HEK293T (cell line): ENCODE measurements around the gene AP2A1.
A peak's percentile ranks its signal among the peaks of the same experiment; 100 is the strongest.

Experiments
- CTCF ChIA-PET: fragments of 350-600 bp; formaldehyde crosslinking; extraction: SDS; loops from one replicate; lab custom pipeline; 2021; ENCODE audit warnings: antibody characterized with exemption, inconsistent platforms; lab: Yijun Ruan, JAX
- POLR2A ChIA-PET: fragments of 350-600 bp; formaldehyde crosslinking; extraction: SDS; loops from one replicate; lab custom pipeline; 2020; ENCODE audit warnings: antibody characterized with exemption, inconsistent platforms; lab: Yijun Ruan, JAX
- DNase-seq: peaks from one replicate; pipeline ENCODE4 v3.0.0; 2012; ENCODE audit warnings: mixed read lengths; ENCODE audit errors: extremely low spot score
- ARNT ChIP-seq: fragments of 450-650 bp; IDR thresholded peaks from 2 replicates; pipeline ENCODE4 v1.6.1; 2017; ENCODE audit warnings: mild to moderate bottlenecking
- BHLHE40 ChIP-seq: fragments of 450-650 bp; IDR thresholded peaks from 2 replicates; pipeline ENCODE4 v1.6.1; 2016; ENCODE audit warnings: mild to moderate bottlenecking, moderate library complexity, borderline replicate concordance
- CTBP1 ChIP-seq: fragments of 450-650 bp; IDR thresholded peaks from 2 replicates; pipeline ENCODE4 v1.6.1; 2016; ENCODE audit warnings: borderline replicate concordance
- ELF4 ChIP-seq: fragments of 450-650 bp; IDR thresholded peaks from 2 replicates; pipeline ENCODE4 v1.6.1; 2017; ENCODE audit warnings: antibody characterized with exemption
- FOXA1 ChIP-seq: fragments of 450-650 bp; IDR thresholded peaks from 2 replicates; pipeline ENCODE4 v1.6.1; 2016; ENCODE audit warnings: mild to moderate bottlenecking
- FOXK2 ChIP-seq: fragments of 450-650 bp; IDR thresholded peaks from 2 replicates; pipeline ENCODE4 v1.6.1; 2016; ENCODE audit warnings: mild to moderate bottlenecking
- FOXM1 ChIP-seq: fragments of 450-650 bp; IDR thresholded peaks from 2 replicates; pipeline ENCODE4 v1.6.1; 2017; ENCODE audit warnings: mild to moderate bottlenecking, borderline replicate concordance
- HDGF ChIP-seq: fragments of 450-650 bp; IDR thresholded peaks from 2 replicates; pipeline ENCODE4 v1.6.1; 2017; ENCODE audit warnings: antibody characterized with exemption, borderline replicate concordance
- L3MBTL2 ChIP-seq: fragments of 450-650 bp; conservative IDR thresholded peaks from 2 replicates; pipeline ENCODE4 v1.6.1; 2016; ENCODE audit warnings: mild to moderate bottlenecking
- LEF1 ChIP-seq: fragments of 450-650 bp; IDR thresholded peaks from 2 replicates; pipeline ENCODE4 v1.6.1; 2017; ENCODE audit warnings: mild to moderate bottlenecking, borderline replicate concordance
- NFRKB ChIP-seq: fragments of 450-650 bp; IDR thresholded peaks from 2 replicates; pipeline ENCODE4 v1.6.1; 2016; ENCODE audit warnings: mild to moderate bottlenecking, moderate library complexity
- PKNOX1 ChIP-seq: fragments of 450-650 bp; IDR thresholded peaks from 2 replicates; pipeline ENCODE4 v1.6.1; 2016
- SP1 ChIP-seq: fragments of 450-650 bp; IDR thresholded peaks from 2 replicates; pipeline ENCODE4 v1.6.1; 2017
- SUZ12 ChIP-seq: fragments of 450-650 bp; IDR thresholded peaks from 2 replicates; pipeline ENCODE4 v1.6.1; 2016; ENCODE audit warnings: mild to moderate bottlenecking
- TARDBP ChIP-seq: fragments of 450-650 bp; IDR thresholded peaks from 2 replicates; pipeline ENCODE4 v1.6.1; 2016
- ZNF384 ChIP-seq: fragments of 450-650 bp; IDR thresholded peaks from 2 replicates; pipeline ENCODE4 v1.6.1; 2016

AP2A1 gene

GRCh38 chr19:49807058-49807903, 40.5 kb downstream of the AP2A1 start:
- POLR2A ChIA-PET = interaction anchor here (1.4 kb wide), 1 partner anchor 69 kb away, joined by 3 read pairs; the partner anchor contains the start of gene AKT1S1

DNA sequence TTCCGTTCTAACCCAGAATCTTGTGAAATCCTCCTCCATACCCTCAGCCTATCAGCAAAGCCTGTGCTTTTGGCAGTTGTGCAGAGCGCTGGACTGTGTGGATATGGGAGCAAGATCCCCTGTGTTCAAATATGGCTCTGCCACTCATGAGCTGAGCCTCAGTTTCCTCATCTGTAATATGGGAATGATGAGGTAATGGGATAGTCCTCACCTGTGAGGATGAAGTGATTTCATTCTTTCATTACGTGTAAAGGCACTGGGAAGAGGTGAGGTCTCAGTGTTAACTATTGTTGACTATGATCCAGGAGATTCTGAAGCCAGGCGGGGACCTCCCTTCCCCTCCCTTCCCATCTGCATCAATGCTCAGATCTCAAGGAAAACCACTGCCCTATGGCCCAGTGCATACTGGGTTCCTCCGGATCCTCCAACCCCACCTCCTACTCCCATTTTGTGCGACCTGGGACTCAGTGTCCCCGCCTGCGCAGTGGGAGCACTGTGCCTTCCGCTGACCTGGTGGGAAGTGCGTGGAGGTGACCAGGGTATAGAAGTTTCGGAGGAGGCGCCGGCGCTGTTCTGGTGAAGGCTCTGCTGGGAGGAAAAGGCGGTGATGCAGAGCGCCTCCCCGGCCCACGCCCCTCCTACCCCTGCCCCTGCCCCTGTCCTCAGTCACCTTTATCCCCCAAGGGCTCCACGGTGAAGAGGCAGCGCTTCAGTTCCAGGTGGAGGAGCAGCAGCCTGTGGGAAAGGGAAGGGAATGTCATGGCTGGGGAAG, 41.3 kb downstream of the AP2A1 start:
- CTCF ChIA-PET = no interaction called here
- TF ChIP-seq ZNF384 = no peak
- no peak for TF ChIP-seq L3MBTL2
- no peak for TF ChIP-seq SP1
- TF ChIP-seq FOXM1 = no peak
- no peak for TF ChIP-seq ARNT
- no peak for TF ChIP-seq SUZ12
- TF ChIP-seq CTBP1 = no peak
- no peak for TF ChIP-seq FOXK2
- no peak for TF ChIP-seq BHLHE40
- TF ChIP-seq HDGF = no peak
- no peak for TF ChIP-seq ELF4
- no peak for TF ChIP-seq PKNOX1
- TF ChIP-seq LEF1 = no peak
- no peak for TF ChIP-seq TARDBP
- TF ChIP-seq FOXA1 = no peak
- TF ChIP-seq NFRKB = no peak
- POLR2A ChIA-PET = interaction anchor here (1.4 kb wide), 1 partner anchor 68 kb away, joined by 3 read pairs; the partner anchor contains the start of gene AKT1S1
- no peak for DNase-seq

More at GRCh38 chr19:49807058-49807903, 40.5 kb downstream of the AP2A1 start:
- TF ChIP-seq NFRKB = no peak
- no peak for TF ChIP-seq FOXM1
- no peak for TF ChIP-seq PKNOX1
- TF ChIP-seq L3MBTL2 = no peak
- TF ChIP-seq TARDBP = no peak
- no peak for TF ChIP-seq ELF4
- no peak for TF ChIP-seq SP1
- no peak for TF ChIP-seq FOXK2
- no peak for TF ChIP-seq SUZ12
- no peak for TF ChIP-seq FOXA1
- TF ChIP-seq ARNT = no peak
- TF ChIP-seq ZNF384 = no peak
- no peak for TF ChIP-seq BHLHE40
- TF ChIP-seq HDGF = no peak
- no peak for TF ChIP-seq CTBP1
- no peak for TF ChIP-seq LEF1
- CTCF ChIA-PET = no interaction called here
- DNase-seq = no peak

DNA sequence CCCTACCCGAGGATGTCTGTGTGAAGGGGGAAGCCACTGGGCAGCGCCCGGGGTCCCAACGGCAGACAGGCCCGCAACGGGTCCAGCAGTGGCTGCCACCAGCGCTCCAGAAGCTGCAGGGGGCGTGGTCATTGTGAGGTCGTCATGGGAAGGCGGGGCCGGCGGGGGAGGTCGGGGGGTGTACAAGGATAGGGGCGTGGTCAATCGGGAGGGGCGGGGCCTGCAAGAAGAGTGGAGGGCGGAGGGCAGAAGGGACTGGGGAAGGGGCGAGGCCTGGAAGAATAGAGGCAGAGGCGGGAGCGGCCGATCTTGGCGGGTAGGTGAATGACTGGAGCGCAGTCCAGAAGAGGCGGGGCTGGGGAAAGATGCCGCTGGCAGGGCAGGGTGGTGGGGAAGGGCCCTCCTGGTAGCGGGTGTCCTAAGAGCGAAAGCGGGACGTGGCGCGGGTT, 41.9 kb downstream of the AP2A1 start:
- CTCF ChIA-PET = no interaction called here
- TF ChIP-seq SUZ12 (no peak), TARDBP (no peak), HDGF (no peak), BHLHE40 (no peak), L3MBTL2 (no peak), FOXM1 (no peak), ZNF384 (no peak), CTBP1 (no peak), ELF4 (no peak), SP1 (no peak), PKNOX1 (no peak), LEF1 (no peak), NFRKB (no peak), ARNT (no peak), FOXA1 (no peak), FOXK2 (no peak)
- POLR2A ChIA-PET = no interaction called here
- DNase-seq = peak; percentile 73

DNA sequence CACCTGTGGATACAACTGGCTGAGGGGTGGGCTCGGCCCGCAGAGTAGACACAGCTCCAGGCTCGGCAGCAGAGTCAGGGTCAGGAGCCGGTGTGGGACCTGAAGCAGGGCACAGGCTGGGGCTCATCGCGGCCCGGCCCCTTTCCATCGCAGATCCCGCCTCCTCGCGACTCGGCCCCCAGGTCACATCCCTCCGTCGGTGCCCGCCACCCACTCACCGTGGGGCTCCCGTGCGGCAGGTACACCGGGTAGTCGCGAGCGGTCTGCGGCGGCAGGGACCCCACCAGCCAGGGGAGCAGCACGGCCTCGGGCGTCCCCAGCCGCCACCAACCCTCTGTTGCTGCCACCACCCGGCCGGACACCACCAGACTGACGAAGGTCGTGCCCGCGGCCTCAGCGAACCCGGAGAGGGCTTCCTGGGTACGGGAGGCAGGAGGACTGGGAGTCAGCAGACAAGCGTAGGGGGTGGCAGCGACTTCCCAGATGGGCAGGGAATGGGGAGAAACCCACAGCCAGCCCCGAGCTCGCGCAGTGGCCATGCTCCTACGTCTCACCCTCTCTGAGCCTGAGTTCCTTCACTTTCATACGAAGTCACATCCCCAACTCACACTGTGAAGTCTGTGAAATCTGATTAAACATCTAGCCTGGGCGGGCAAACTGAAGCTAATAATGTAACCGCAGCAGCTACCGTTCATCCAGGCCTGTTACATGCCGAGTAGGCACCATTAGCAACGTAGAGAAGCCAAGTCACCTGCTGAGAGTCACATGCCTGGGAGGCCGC, 42.5 kb downstream of the AP2A1 start:
- ChIA-PET POLR2A (interaction anchor here (2.1 to 4.8 kb wide), 2 partner anchors 42 to 120 kb away, joined by 4 to 41 read pairs; partner anchors contain the start of genes ATF5, NUP62 and PTOV1), CTCF (no interaction called here)
- TF ChIP-seq PKNOX1 (no peak), SUZ12 (no peak), FOXA1 (no peak), FOXK2 (no peak), ZNF384 (no peak), HDGF (no peak), NFRKB (no peak), TARDBP (no peak), LEF1 (no peak), ARNT (no peak), BHLHE40 (no peak), ELF4 (no peak), FOXM1 (no peak), L3MBTL2 (no peak), SP1 (no peak), CTBP1 (no peak)
- no peak for DNase-seq
